CD4-positive, alpha-beta T cell treated with Interleukin-1 beta for 1 hour (primary cell): ENCODE measurements around the gene GALNT11.
A peak's percentile ranks its signal among the peaks of the same experiment; 100 is the strongest.

Experiments used
- DNase-seq, 2 donors: peaks; one replicate each; pipeline ENCODE4 v3.0.0-alpha.2; 2020 to 2022

Gene GALNT11

GRCh38 chr7:152158801-152159587, 133.5 kb downstream of the GALNT11 start:
- peak in 1 of 2 donors; percentile 42 for DNase-seq

- no peak for DNase-seq
These were observed 135.7 kb downstream of the GALNT11 start for GRCh38 chr7:152161171-152161570.

- no peak for DNase-seq
These were observed 136.8 kb downstream of the GALNT11 start for GRCh38 chr7:152162287-152162686.
